SK-N-SH (cell line): ENCODE results near the gene SH3GL2. TPM values are rescaled to one million over a fixed set of nuclear protein-coding genes. Genes with fewer than 3 reads are reported as not detected.

Source experiments
- CTCF ChIA-PET: fragments of 300-600, 350-600 bp; formaldehyde crosslinking; extraction: SDS; loops from one replicate; lab custom pipeline; 2021; lab: Yijun Ruan, JAX
- POLR2A ChIA-PET: fragments of 350-600 bp; sonication (Branson Sonifier 250); formaldehyde crosslinking; extraction: SDS; loops from one replicate; lab custom pipeline; 2020; ENCODE audit warnings: antibody characterized with exemption, inconsistent platforms; lab: Yijun Ruan, JAX
- DNase-seq: peaks from one replicate; pipeline ENCODE4 v3.0.0; 2012
- H2AFZ ChIP-seq: fragments of 200-600 bp; sonication (generic); 2 replicates; pipeline ENCODE4 v1.8.1; 2016; ENCODE audit warnings: antibody characterized with exemption, mild to moderate bottlenecking, low read depth
- H3F3A ChIP-seq: fragments of 200-600 bp; sonication (generic); replicated peaks from 2 replicates; pipeline ENCODE3; 2016; ENCODE audit warnings: antibody characterized with exemption, mild to moderate bottlenecking; ENCODE audit not compliant: insufficient read depth
- H3K27ac ChIP-seq, 2 experiments: fragments of 200-500 bp in 1 of 2; fragments of 200-600 bp in 1 of 2; sonication (Bioruptor generic) in 1 of 2; sonication (generic), shearing (Covaris generic) in 1 of 2; 2 replicates each; pipeline versions ENCODE4 v1.5.1 to v1.6.1; 2014 to 2016; ENCODE audit warnings: low read depth in 2 of 2, inconsistent platforms in 1 of 2, low read length in 1 of 2, mild to moderate bottlenecking in 1 of 2, mixed read lengths in 1 of 2
- H3K27me3 ChIP-seq: fragments of 200-600 bp; sonication (generic), shearing (Covaris generic); 2 replicates; pipeline ENCODE4 v1.6.1; 2016; ENCODE audit warnings: mixed run types; ENCODE audit not compliant: insufficient read depth
- H3K36me3 ChIP-seq, 2 experiments: fragments of 200-500 bp in 1 of 2; fragments of 200-600 bp in 1 of 2; sonication (Bioruptor generic) in 1 of 2; sonication (generic) in 1 of 2; replicated peaks in 1 of 2; 2 replicates each; pipeline versions ENCODE3 to v1.5.1; 2014 to 2016; ENCODE audit warnings: low read length in 1 of 2, mild to moderate bottlenecking in 1 of 2; ENCODE audit not compliant: insufficient read depth in 2 of 2, control insufficient read depth in 1 of 2
- H3K4me1 ChIP-seq, 2 experiments: fragments of 200-500 bp in 1 of 2; fragments of 200-600 bp in 1 of 2; sonication (Bioruptor generic) in 1 of 2; sonication (generic), shearing (Covaris generic) in 1 of 2; 2 replicates each; pipeline versions ENCODE4 v1.5.1 to v1.6.1; 2014 to 2016; ENCODE audit warnings: low read depth in 1 of 2, low read length in 1 of 2, mixed run types in 1 of 2; ENCODE audit not compliant: insufficient read depth in 2 of 2, control insufficient read depth in 1 of 2
- H3K4me2 ChIP-seq: fragments of 200-600 bp; sonication (generic), shearing (Covaris generic); 2 replicates; pipeline ENCODE4 v1.6.1; 2017; ENCODE audit warnings: mixed run types
- H3K4me3 ChIP-seq, 2 experiments: fragments of 200-500 bp in 1 of 2; fragments of 200-600 bp in 1 of 2; sonication (Bioruptor generic) in 1 of 2; sonication (generic), shearing (Covaris generic) in 1 of 2; 2 replicates each; pipeline versions ENCODE4 v1.5.1 to v1.8.1; 2014 to 2016; ENCODE audit warnings: low read depth in 2 of 2, inconsistent platforms in 1 of 2, low read length in 1 of 2, mild to moderate bottlenecking in 1 of 2, mixed read lengths in 1 of 2, moderate library complexity in 1 of 2
- H3K79me2 ChIP-seq: fragments of 200-600 bp; sonication (generic); 2 replicates; pipeline ENCODE4 v1.8.1; 2017; ENCODE audit warnings: mild to moderate bottlenecking; ENCODE audit not compliant: insufficient read depth
- H3K9ac ChIP-seq: fragments of 200-600 bp; sonication (generic); 2 replicates; pipeline ENCODE4 v1.6.1; 2017; ENCODE audit warnings: mixed run types
- H3K9me2 ChIP-seq: fragments of 200-600 bp; sonication (generic); 2 replicates; pipeline ENCODE4 v1.6.1; 2017; ENCODE audit warnings: mixed run types
- H3K9me3 ChIP-seq: fragments of 200-600 bp; sonication (generic); 2 replicates; pipeline ENCODE4 v1.6.1; 2017; ENCODE audit warnings: mixed run types, mild to moderate bottlenecking, moderate library complexity
- H4K20me1 ChIP-seq: fragments of 200-600 bp; sonication (generic); 2 replicates; pipeline ENCODE4 v1.6.1; 2017; ENCODE audit warnings: mild to moderate bottlenecking, mixed run types; ENCODE audit not compliant: insufficient read depth
- CTCF ChIP-seq: fragments of 200-600 bp; sonication (generic); IDR thresholded peaks from 2 replicates; pipeline ENCODE4 v1.6.1; 2017; ENCODE audit warnings: antibody characterized with exemption, mild to moderate bottlenecking, moderate library complexity
- EP300 ChIP-seq, 2 experiments: IDR thresholded peaks; 2 replicates each; pipeline versions ENCODE4 v1.4.0 to v1.6.1; 2012; ENCODE audit warnings: borderline replicate concordance in 1 of 2, low read depth in 1 of 2, low read length in 1 of 2
- FOSL2 ChIP-seq: IDR thresholded peaks from 2 replicates; pipeline ENCODE4 v1.4.0; 2012; ENCODE audit warnings: low read depth, mild to moderate bottlenecking, moderate library complexity, borderline replicate concordance
- GABPA ChIP-seq: IDR thresholded peaks from 2 replicates; pipeline ENCODE4 v1.4.0; 2012; ENCODE audit warnings: low read depth, mild to moderate bottlenecking
- GATA2 ChIP-seq: sonication (generic); formaldehyde crosslinking; IDR thresholded peaks from 2 replicates; pipeline ENCODE4 v1.5.0; 2020; ENCODE audit warnings: mild to moderate bottlenecking, missing genetic modification reagents
- MAX ChIP-seq: IDR thresholded peaks from 2 replicates; pipeline ENCODE4 v1.4.0; 2012; ENCODE audit warnings: low read depth
- MEF2A ChIP-seq: IDR thresholded peaks from 2 replicates; pipeline ENCODE4 v1.4.0; 2012; ENCODE audit warnings: low read depth, borderline replicate concordance
- MXI1 ChIP-seq: IDR thresholded peaks from 2 replicates; pipeline ENCODE4 v1.6.1; 2012; ENCODE audit warnings: mild to moderate bottlenecking, low read depth, low read length, improper control_type of control experiment
- NFIC ChIP-seq: IDR thresholded peaks from 2 replicates; pipeline ENCODE4 v1.4.0; 2012; ENCODE audit warnings: borderline replicate concordance
- RAD21 ChIP-seq: IDR thresholded peaks from 2 replicates; pipeline ENCODE4 v1.6.1; 2012; ENCODE audit warnings: mild to moderate bottlenecking, low read length
- REST ChIP-seq: IDR thresholded peaks from 2 replicates; pipeline ENCODE4 v1.6.1; 2012; ENCODE audit warnings: mild to moderate bottlenecking, low read depth, low read length, moderate library complexity
- RFX5 ChIP-seq: IDR thresholded peaks from 2 replicates; pipeline ENCODE4 v1.6.1; 2012; ENCODE audit warnings: mild to moderate bottlenecking, improper control_type of control experiment, low read length
- SIN3A ChIP-seq: IDR thresholded peaks from 2 replicates; pipeline ENCODE4 v1.6.1; 2012; ENCODE audit warnings: low read depth, mild to moderate bottlenecking, low read length, moderate library complexity, borderline replicate concordance
- SMC3 ChIP-seq: IDR thresholded peaks from 2 replicates; pipeline ENCODE4 v1.6.1; 2012; ENCODE audit warnings: low read depth, low read length, improper control_type of control experiment
- TAF1 ChIP-seq: IDR thresholded peaks from 2 replicates; pipeline ENCODE4 v1.6.1; 2012; ENCODE audit warnings: low read depth, mild to moderate bottlenecking, low read length, moderate library complexity, borderline replicate concordance
- TCF12 ChIP-seq: IDR thresholded peaks from 2 replicates; pipeline ENCODE4 v1.4.0; 2012
- TEAD4 ChIP-seq: IDR thresholded peaks from 2 replicates; pipeline ENCODE4 v1.4.0; 2012; ENCODE audit warnings: mild to moderate bottlenecking, borderline replicate concordance; ENCODE audit not compliant: insufficient read depth
- USF1 ChIP-seq: IDR thresholded peaks from 2 replicates; pipeline ENCODE4 v1.4.0; 2012; ENCODE audit warnings: low read depth, borderline replicate concordance
- YY1 ChIP-seq: IDR thresholded peaks from 2 replicates; pipeline ENCODE4 v1.4.0; 2012; ENCODE audit warnings: low read depth, mild to moderate bottlenecking
- WGBS: methylation state at CpG from one replicate; pipeline ENCODE4 v1.1.6; 2017; ENCODE audit warnings: low lambda C conversion rate; 5-methylcytosine and 5-hydroxymethylcytosine counted together
- polyA plus RNA-seq, 3 experiments: library from polyadenylated mRNA; depleted of rRNA; stranded (reverse); fragments of >200 nt; gene quantifications; 2 replicates each; pipeline ENCODE4 v1.2.3, GENCODE V29; 2012

The SH3GL2 gene
- polyA plus RNA-seq, 1 of the 3 experiments (the other 2 are of a cell fraction), result 0.05 TPM

- Histone ChIP-seq H2AFZ (no peak overlapping the region), H3F3A (no peaks in the 10 kb centered on the region), H3K4me3 (no peak overlapping the region), H3K9ac (no peak overlapping the region), H3K4me2 (no peak overlapping the region), H3K36me3 (no peaks in the 10 kb centered on the region), H3K79me2 (no peaks in the 10 kb centered on the region), H4K20me1 (no peaks in the 10 kb centered on the region), H3K4me1 (no peaks in the 10 kb centered on the region), H3K27me3 (no peaks in the 10 kb centered on the region), H3K9me3 (no peaks in the 10 kb centered on the region), H3K27ac (no peak overlapping the region), H3K9me2 (no peaks in the 10 kb centered on the region)
- POLR2A ChIA-PET, result no interaction called here
- no peak for TF ChIP-seq YY1
- TF ChIP-seq USF1, result no peak
- no peak for TF ChIP-seq TEAD4
- TF ChIP-seq EP300 (IDR thresholded peaks at IDR 0.05; ENCODE audit: borderline replicate concordance in 1 of 2, low read depth in 1 of 2, low read length in 1 of 2), result no peak
- TF ChIP-seq FOSL2, result no peak
- no peak for TF ChIP-seq RAD21
- TF ChIP-seq TCF12, result no peak
- no peak for DNase-seq
- CTCF ChIA-PET, result no interaction called here
Measured at GRCh38 chr9:17648516-17648915, 69.7 kb downstream of the SH3GL2 start.

DNA sequence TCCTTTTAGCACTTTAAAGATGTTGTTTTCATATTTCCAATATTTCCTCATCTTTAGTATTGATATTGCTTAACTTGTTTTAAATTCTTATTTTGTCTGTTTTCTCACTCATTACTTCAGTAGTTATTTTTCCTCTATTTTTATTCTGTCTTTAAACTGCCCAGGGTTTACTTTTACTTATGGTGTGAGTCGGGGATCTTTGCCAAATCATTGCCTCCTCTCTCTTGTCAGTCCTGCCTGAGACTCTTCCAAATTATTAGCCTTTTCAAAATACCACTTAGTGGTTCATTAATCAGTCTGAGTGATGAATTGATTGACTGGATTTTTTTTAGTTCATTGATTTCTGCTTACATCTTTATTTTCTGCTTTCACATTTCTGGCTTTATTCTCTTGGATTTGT, 72.9 kb downstream of the SH3GL2 start:
- POLR2A ChIA-PET, result no interaction called here
- WGBS, result 0% methylated on average over 1 of the region's 1 CpG

DNA sequence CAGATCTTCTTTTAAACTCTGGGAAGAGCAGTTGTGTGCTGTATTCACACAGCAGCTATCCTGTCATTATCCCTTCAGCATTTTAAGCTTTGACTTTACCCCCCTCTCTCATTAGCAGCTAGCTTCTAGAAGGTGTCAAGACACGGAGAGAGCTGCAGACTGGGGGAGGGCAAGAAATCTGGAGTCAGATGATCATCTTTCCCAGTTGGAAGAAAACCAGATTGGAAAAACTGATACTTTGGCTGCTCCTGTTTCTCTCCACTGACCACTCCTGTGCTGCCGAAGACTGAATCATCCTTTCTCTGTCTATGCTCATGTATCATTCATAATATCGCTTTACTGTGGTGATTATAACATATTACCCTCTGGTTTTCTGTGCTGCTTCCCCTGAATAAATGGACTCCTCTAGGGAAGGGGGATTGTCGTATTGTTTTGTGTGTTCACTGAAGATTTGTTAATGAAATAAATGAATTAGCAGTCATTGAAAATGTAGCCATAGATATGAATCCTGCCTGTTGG, 75.1 kb downstream of the SH3GL2 start:
- Histone ChIP-seq H3K36me3 (no peaks in the 10 kb centered on the region), H3K79me2 (no peaks in the 10 kb centered on the region), H3K4me1 (no peaks in the 10 kb centered on the region), H3K9me3 (no peaks in the 10 kb centered on the region), H3K9ac (no peak overlapping the region), H4K20me1 (no peaks in the 10 kb centered on the region), H2AFZ (no peak overlapping the region), H3F3A (no peaks in the 10 kb centered on the region), H3K4me2 (no peak overlapping the region), H3K9me2 (no peaks in the 10 kb centered on the region), H3K4me3 (no peak overlapping the region), H3K27ac (no peak overlapping the region), H3K27me3 (no peaks in the 10 kb centered on the region; the same call in 1 of the 2 replicates)
- DNase-seq, result no peak
- WGBS, result 12% methylated on average over 4 of the region's 4 CpGs
- ChIA-PET CTCF (no interaction called here), POLR2A (no interaction called here)
- TF ChIP-seq REST (no peak), EP300 (IDR thresholded peaks at IDR 0.05; ENCODE audit: borderline replicate concordance in 1 of 2, low read depth in 1 of 2, low read length in 1 of 2) (no peak), SMC3 (no peak), TCF12 (no peak), SIN3A (no peak), MAX (no peak), TAF1 (no peak), GABPA (no peak), CTCF (no peak)

More for the DNA sequence above, 72.9 kb downstream of the SH3GL2 start:
- CTCF ChIA-PET, result no interaction called here
- Histone ChIP-seq H3K4me1 (no peaks in the 10 kb centered on the region), H3F3A (no peaks in the 10 kb centered on the region), H3K9ac (no peak overlapping the region), H3K9me3 (no peaks in the 10 kb centered on the region), H3K27ac (no peak overlapping the region), H3K27me3 (no peaks in the 10 kb centered on the region; the same call in 1 of the 2 replicates), H4K20me1 (no peaks in the 10 kb centered on the region), H3K4me2 (no peak overlapping the region), H3K4me3 (no peak overlapping the region), H3K79me2 (no peaks in the 10 kb centered on the region), H3K9me2 (no peaks in the 10 kb centered on the region), H2AFZ (no peak overlapping the region), H3K36me3 (no peaks in the 10 kb centered on the region)
- TF ChIP-seq GATA2 (CRISPR knock-in tag) (no peak), NFIC (no peak), MEF2A (no peak), MXI1 (no peak), SMC3 (no peak), RFX5 (no peak), FOSL2 (no peak)
- DNase-seq, result no peak
